Right atrium auricular region (tissue), 2 donors: Measurements from ENCODE around the gene PLEKHH2. TPM values are rescaled to one million over a fixed set of nuclear protein-coding genes. Genes with fewer than 3 reads are reported as not detected.
A peak's percentile ranks its signal among the peaks of the same experiment; 100 is the strongest.

ENCODE experiments used
- DNase-seq: peaks from one replicate; pipeline ENCODE4 v3.0.0-alpha.2; 2019; ENCODE audit warnings: low spot score
- H3K27ac ChIP-seq, 2 donors: fragments of 200-600 bp; sonication (generic); 1 replicate in 1 of 2; 2 replicates in 1 of 2; pipeline ENCODE4 v1.5.1; 2016 to 2019
- H3K27me3 ChIP-seq, 2 donors: fragments of 200-600 bp; sonication (generic); one replicate each; pipeline versions ENCODE4 v1.5.1 to v1.6.0; 2017 to 2019
- H3K36me3 ChIP-seq: fragments of 200-600 bp; sonication (generic); one replicate; pipeline ENCODE4 v1.5.1; 2016
- H3K4me1 ChIP-seq, 2 donors: fragments of 200-600 bp; sonication (generic); one replicate each; pipeline versions ENCODE4 v1.5.1 to v1.6.0; 2017 to 2019
- H3K4me3 ChIP-seq, 2 donors: fragments of 200-600 bp; sonication (generic); 1 replicate in 1 of 2; 2 replicates in 1 of 2; pipeline ENCODE4 v1.5.1; 2017 to 2019; ENCODE audit warnings: mild to moderate bottlenecking in 1 of 2, moderate library complexity in 1 of 2
- H3K9me3 ChIP-seq, 2 donors: fragments of 200-600 bp; sonication (generic); one replicate each; pipeline ENCODE4 v1.5.1; 2019
- CTCF ChIP-seq, 2 donors: fragments of 200-600 bp; sonication (generic); IDR thresholded peaks; one replicate each; pipeline ENCODE4 v1.5.1; 2019; ENCODE audit warnings: antibody characterized with exemption in 2 of 2
- total RNA-seq, 2 donors: library from RNA; depleted of rRNA; stranded (reverse); fragments of >200 nt; gene quantifications; one replicate each; pipeline ENCODE4 v1.1.0, GENCODE V29; 2016

Gene PLEKHH2
- total RNA-seq, 2 donors from 2014 or later, result 4.7 to 4.8 TPM

- Histone ChIP-seq H3K27ac (no peak overlapping the region), H3K27me3 (no peaks in the 10 kb centered on the region), H3K4me1 (no peaks in the 10 kb centered on the region), H3K9me3 (no peaks in the 10 kb centered on the region), H3K4me3 (no peak overlapping the region), H3K36me3 (no peaks in the 10 kb centered on the region)
- TF ChIP-seq CTCF (IDR thresholded peaks at IDR 0.05), result no peak
- no peak for DNase-seq
These were observed 32.4 kb upstream of the PLEKHH2 start for GRCh38 chr2:43604674-43605073.

GRCh38 chr2:43605079-43605655 is 31.9 kb upstream of the PLEKHH2 start:
- Histone ChIP-seq H3K36me3 (no peaks in the 10 kb centered on the region), H3K9me3 (no peaks in the 10 kb centered on the region), H3K27me3 (no peaks in the 10 kb centered on the region), H3K4me3 (no peak overlapping the region), H3K27ac (no peak overlapping the region), H3K4me1 (no peaks in the 10 kb centered on the region)
- TF ChIP-seq CTCF (IDR thresholded peaks at IDR 0.05), result peak in 1 of 2 donors; percentile 61
- DNase-seq, result no peak

- Histone ChIP-seq H3K9me3 (no peaks in the 10 kb centered on the region), H3K36me3 (no peaks in the 10 kb centered on the region), H3K27ac (no peak overlapping the region), H3K27me3 (no peaks in the 10 kb centered on the region), H3K4me1 (no peaks in the 10 kb centered on the region), H3K4me3 (no peak overlapping the region)
- no peak for TF ChIP-seq CTCF (IDR thresholded peaks at IDR 0.05)
- DNase-seq, result no peak
These were observed 31.2 kb upstream of the PLEKHH2 start for GRCh38 chr2:43605851-43606250.

GRCh38 chr2:43609290-43609918 is 27.7 kb upstream of the PLEKHH2 start:
- H3K9me3 ChIP-seq, result no peaks in the 10 kb centered on the region
- no peak for DNase-seq

GRCh38 chr2:43610361-43610760 is 26.7 kb upstream of the PLEKHH2 start:
- Histone ChIP-seq H3K27ac (no peak overlapping the region), H3K27me3 (no peaks in the 10 kb centered on the region), H3K4me3 (no peak overlapping the region), H3K36me3 (no peaks in the 10 kb centered on the region), H3K4me1 (no peaks in the 10 kb centered on the region), H3K9me3 (no peaks in the 10 kb centered on the region)
- no peak for DNase-seq
- TF ChIP-seq CTCF (IDR thresholded peaks at IDR 0.05), result no peak

More at GRCh38 chr2:43609290-43609918, 27.7 kb upstream of the PLEKHH2 start:
- Histone ChIP-seq H3K27ac (no peak overlapping the region), H3K4me1 (no peaks in the 10 kb centered on the region), H3K36me3 (no peaks in the 10 kb centered on the region), H3K4me3 (no peak overlapping the region), H3K27me3 (no peaks in the 10 kb centered on the region)
- peak; percentile 32 to 77 for TF ChIP-seq CTCF (IDR thresholded peaks at IDR 0.05)
